Measurements from ENCODE around the gene SYNRG. TPM values are rescaled to one million over a fixed set of nuclear protein-coding genes. Genes with fewer than 3 reads are reported as not detected.

The SYNRG gene
- total RNA-seq, 2 donors from 2014 or later, result 23.6 to 28.6 TPM

GRCh38 chr17:37543637-37544052 is 65.6 kb downstream of the SYNRG start:
- H3K9me3 ChIP-seq, result no peaks in the 10 kb centered on the region
- H3K27ac ChIP-seq, result no peak overlapping the region
- no peak for TF ChIP-seq CTCF (IDR thresholded peaks at IDR 0.05)
- H3K4me3 ChIP-seq, result no peak overlapping the region
- H3K27me3 ChIP-seq (replicated peaks; ENCODE audit: insufficient read depth), result no peaks in the 10 kb centered on the region
- peaks cover 36% of the 10 kb centered on the region for H3K36me3 ChIP-seq
- ATAC-seq (ENCODE audit: insufficient number of reproducible peaks, low FRiP score, low read depth) (no peak), DNase-seq (ENCODE audit: low spot score) (no peak)
- H3K4me1 ChIP-seq (ENCODE audit: control insufficient read depth in 1 of 2, low read depth in 2 of 2), result peaks cover 2 to 11% of the 10 kb centered on the region in 2 donors

- no peaks in the 10 kb centered on the region for H3K9me3 ChIP-seq
- no peak overlapping the region for H3K4me3 ChIP-seq
- no peak for TF ChIP-seq CTCF (IDR thresholded peaks at IDR 0.05)
- peaks cover 52% of the 10 kb centered on the region for H3K36me3 ChIP-seq
- ATAC-seq (ENCODE audit: insufficient number of reproducible peaks, low FRiP score, low read depth) (no peak), DNase-seq (ENCODE audit: low spot score) (no peak)
- H3K27me3 ChIP-seq (replicated peaks; ENCODE audit: insufficient read depth), result no peaks in the 10 kb centered on the region
- H3K27ac ChIP-seq, result no peak overlapping the region
- H3K4me1 ChIP-seq (ENCODE audit: control insufficient read depth in 1 of 2, low read depth in 2 of 2), result peaks cover 0 to under 1% of the 10 kb centered on the region in 2 donors
These were observed 67.1 kb downstream of the SYNRG start for GRCh38 chr17:37541880-37542660.

- H3K4me3 ChIP-seq, result no peak overlapping the region
- DNase-seq (ENCODE audit: low spot score) (no peak), ATAC-seq (ENCODE audit: insufficient number of reproducible peaks, low FRiP score, low read depth) (no peak)
- no peaks in the 10 kb centered on the region for H3K27me3 ChIP-seq (replicated peaks; ENCODE audit: insufficient read depth)
- H3K9me3 ChIP-seq, result no peaks in the 10 kb centered on the region
- peaks cover 70% of the 10 kb centered on the region for H3K36me3 ChIP-seq
- TF ChIP-seq CTCF (IDR thresholded peaks at IDR 0.05), result no peak
- H3K27ac ChIP-seq, result no peak overlapping the region
- H3K4me1 ChIP-seq (ENCODE audit: control insufficient read depth in 1 of 2, low read depth in 2 of 2), result no peaks in the 10 kb centered on the region
These were observed 70.1 kb downstream of the SYNRG start for GRCh38 chr17:37538981-37539659.

GRCh38 chr17:37535906-37536305 is 73.3 kb downstream of the SYNRG start:
- Histone ChIP-seq H3K9me3 (no peaks in the 10 kb centered on the region), H3K4me3 (no peak overlapping the region), H3K27me3 (replicated peaks; ENCODE audit: insufficient read depth) (no peaks in the 10 kb centered on the region), H3K4me1 (ENCODE audit: control insufficient read depth in 1 of 2, low read depth in 2 of 2) (no peaks in the 10 kb centered on the region), H3K36me3 (peaks cover 65% of the 10 kb centered on the region), H3K27ac (no peak overlapping the region)
- no peak for TF ChIP-seq CTCF (IDR thresholded peaks at IDR 0.05)
- no peak for DNase-seq (ENCODE audit: low spot score)
- no peak for ATAC-seq (ENCODE audit: insufficient number of reproducible peaks, low FRiP score, low read depth)

GRCh38 chr17:37532756-37533155 is 76.5 kb downstream of the SYNRG start:
- H3K27me3 ChIP-seq (replicated peaks; ENCODE audit: insufficient read depth), result no peaks in the 10 kb centered on the region
- no peak for ATAC-seq (ENCODE audit: insufficient number of reproducible peaks, low FRiP score, low read depth)
- H3K9me3 ChIP-seq, result no peaks in the 10 kb centered on the region
- H3K4me1 ChIP-seq (ENCODE audit: control insufficient read depth in 1 of 2, low read depth in 2 of 2), result no peaks in the 10 kb centered on the region
- DNase-seq (ENCODE audit: low spot score), result no peak
- no peak overlapping the region for H3K4me3 ChIP-seq
- no peak for TF ChIP-seq CTCF (IDR thresholded peaks at IDR 0.05)
- H3K36me3 ChIP-seq, result peaks cover 34% of the 10 kb centered on the region
- no peak overlapping the region for H3K27ac ChIP-seq
